GM12875 (cell line): ENCODE data around the gene EPHB6.

Experiments used
- H3K4me3 ChIP-seq: one replicate; pipeline ENCODE4 v1.5.1; 2011; ENCODE audit warnings: low read depth, low read length, control low read depth
- CTCF ChIP-seq: IDR thresholded peaks from 2 replicates; pipeline ENCODE4 v1.5.1; 2011; ENCODE audit warnings: low read depth, mild to moderate bottlenecking, control low read depth, inconsistent platforms, low read length, moderate library complexity, borderline replicate concordance; ENCODE audit not compliant: insufficient read depth

EPHB6 gene

GRCh38 chr7:142885311-142886230 is 30.7 kb downstream of the EPHB6 start, which contains the start of gene TRPV6:
TSS of gene TRPV6 (minus strand) at chr7:142885745.
- no peak for TF ChIP-seq CTCF
- no peak within 1 kb of the TSS for H3K4me3 ChIP-seq

GRCh38 chr7:142886866-142887265 is 32.0 kb downstream of the EPHB6 start:
- no peak overlapping the region for H3K4me3 ChIP-seq

GRCh38 chr7:142887282-142888015 is 32.6 kb downstream of the EPHB6 start:
- no peak for TF ChIP-seq CTCF
- H3K4me3 ChIP-seq = no peak overlapping the region

More at GRCh38 chr7:142886866-142887265, 32.0 kb downstream of the EPHB6 start:
- no peak for TF ChIP-seq CTCF

- no peak for TF ChIP-seq CTCF
- H3K4me3 ChIP-seq = no peak overlapping the region
Measured at GRCh38 chr7:142889816-142890215, 34.9 kb downstream of the EPHB6 start.

- no peak overlapping the region for H3K4me3 ChIP-seq
Measured at GRCh38 chr7:142890874-142891485, 36.1 kb downstream of the EPHB6 start.

More at GRCh38 chr7:142890874-142891485, 36.1 kb downstream of the EPHB6 start:
- no peak for TF ChIP-seq CTCF
